Measurements from ENCODE around the gene TBC1D22A.

- TF ChIP-seq IRF2 (CRISPR knock-in tag; IDR thresholded peaks at IDR 0.05) (no peak), ESRRB (CRISPR knock-in tag; IDR thresholded peaks at IDR 0.05; ENCODE audit: borderline replicate concordance) (no peak), CTCF (IDR thresholded peaks at IDR 0.05 in 2 of 3, conservative IDR thresholded peaks at IDR 0.05 in 1 of 3; ENCODE audit: insufficient read depth in 2 of 3, low read depth in 1 of 3, low read length in 3 of 3) (no peak), LEF1 (IDR thresholded peaks at IDR 0.05) (no peak), FOSL1 (tag; conservative IDR thresholded peaks at IDR 0.05) (no peak)
Observed at GRCh38 chr22:47027766-47028165, 265.3 kb downstream of the TBC1D22A start.

All from K562 (cell line).